GM12878 (cell line): ENCODE results near the gene TUBA4B. TPM values are rescaled to one million over a fixed set of nuclear protein-coding genes. Genes with fewer than 3 reads are reported as not detected.

ENCODE experiments used
- ATAC-seq: fragments of 200-7000 bp; cut with Tn5 transposase; 3 replicates; pipeline ENCODE4 v1.9.1; 2020; ENCODE audit warnings: mild to moderate bottlenecking, moderate library complexity
- BruUV-seq: library from RNA; stranded (reverse); fragments of 400-500 nt; replicated peaks from 2 replicates; lab custom pipeline; 2021; lab: Mats Ljungman, UMichigan
- CTCF ChIA-PET: fragments of 300-600 bp; sonication (Branson Sonifier 250); formaldehyde crosslinking; extraction: SDS; loops from one replicate; lab custom pipeline; 2021; ENCODE audit warnings: inconsistent platforms; lab: Yijun Ruan, JAX
- POLR2A ChIA-PET: fragments of 350-600 bp; formaldehyde crosslinking; extraction: SDS; loops from one replicate; lab custom pipeline; 2021; ENCODE audit warnings: inconsistent platforms; lab: Charles Lee
- RAD21 ChIA-PET: fragments of 300-600 bp; sonication (Branson Sonifier 250); formaldehyde crosslinking; loops from one replicate; lab custom pipeline; 2023; ENCODE audit warnings: antibody characterized with exemption; ENCODE audit not compliant: unreplicated experiment; lab: Charles Lee
- SMC1A ChIA-PET: fragments of 300-600 bp; sonication (Branson Sonifier 250); formaldehyde crosslinking; loops from one replicate; lab custom pipeline; 2023; ENCODE audit not compliant: unreplicated experiment, uncharacterized antibody; lab: Charles Lee
- DNase-seq: peaks from one replicate; pipeline ENCODE4 v3.0.0-alpha.2; 2011; ENCODE audit warnings: low read depth, low spot score
- FAIRE-seq: peaks from 3 replicates; lab custom pipeline; 2011; peaks lifted over from hg19 to GRCh38; lab: Jason Lieb, UNC
- H2AFZ ChIP-seq: 2 replicates; pipeline ENCODE4 v1.6.0; 2011; ENCODE audit warnings: low read depth, low read length, control low read depth; ENCODE audit not compliant: control insufficient read depth
- H3K27ac ChIP-seq: 2 replicates; pipeline ENCODE4 v1.5.1; 2011; ENCODE audit warnings: control low read depth; ENCODE audit not compliant: control insufficient read depth, insufficient read depth
- H3K27me3 ChIP-seq, 2 experiments: replicated peaks in 1 of 2; 2 replicates each; pipeline versions ENCODE4 v1.6.0 to v1.6.1; 2011; ENCODE audit warnings: low read length in 1 of 2; ENCODE audit not compliant: control insufficient read depth in 2 of 2, insufficient read depth in 2 of 2
- H3K36me3 ChIP-seq, 2 experiments: 2 replicates each; pipeline ENCODE4 v1.5.1; 2011; ENCODE audit warnings: low read length in 1 of 2; ENCODE audit not compliant: control insufficient read depth in 2 of 2, insufficient read depth in 2 of 2
- H3K4me1 ChIP-seq: 2 replicates; pipeline ENCODE4 v1.6.1; 2011; ENCODE audit warnings: mild to moderate bottlenecking, low read length, moderate library complexity, mixed read lengths; ENCODE audit not compliant: control insufficient read depth, insufficient read depth
- H3K4me2 ChIP-seq: 2 replicates; pipeline ENCODE4 v1.6.0; 2011; ENCODE audit warnings: control low read depth; ENCODE audit not compliant: control insufficient read depth, insufficient read depth
- H3K4me3 ChIP-seq: fragments of 200-600 bp; sonication (generic); 2 replicates; pipeline ENCODE4 v1.5.1; 2016
- H3K79me2 ChIP-seq: 2 replicates; pipeline ENCODE4 v1.6.0; 2011; ENCODE audit warnings: low read length; ENCODE audit not compliant: control insufficient read depth, insufficient read depth
- H3K9ac ChIP-seq: 2 replicates; pipeline ENCODE4 v1.8.0; 2011; ENCODE audit warnings: low read length, control low read depth, mixed read lengths; ENCODE audit not compliant: control insufficient read depth, insufficient read depth
- H3K9me3 ChIP-seq: replicated peaks from 3 replicates; pipeline ENCODE4 v1.5.1; 2011; ENCODE audit warnings: mild to moderate bottlenecking, low read length; ENCODE audit not compliant: control insufficient read depth, insufficient read depth
- H4K20me1 ChIP-seq: 2 replicates; pipeline ENCODE4 v1.6.0; 2011; ENCODE audit not compliant: control insufficient read depth, insufficient read depth
- BACH1 ChIP-seq: fragments of 450-650 bp; IDR thresholded peaks from 2 replicates; pipeline ENCODE4 v1.6.1; 2017; ENCODE audit warnings: mild to moderate bottlenecking, borderline replicate concordance
- BMI1 ChIP-seq: fragments of 450-650 bp; IDR thresholded peaks from 2 replicates; pipeline ENCODE4 v1.6.1; 2016; ENCODE audit warnings: mild to moderate bottlenecking, moderate library complexity, borderline replicate concordance
- EED ChIP-seq: sonication (generic); IDR thresholded peaks from 2 replicates; pipeline ENCODE4 v1.6.1; 2016; ENCODE audit warnings: antibody characterized with exemption, low read depth
- HCFC1 ChIP-seq: fragments of 150-350 bp; IDR thresholded peaks from 2 replicates; pipeline ENCODE4 v1.6.1; 2014; ENCODE audit warnings: low read length
- IKZF2 ChIP-seq, 2 experiments: fragments of 450-650 bp; IDR thresholded peaks; 2 replicates each; pipeline ENCODE4 v1.6.1; 2017; ENCODE audit warnings: mild to moderate bottlenecking in 2 of 2, moderate library complexity in 2 of 2
- NR2F1 ChIP-seq: fragments of 450-650 bp; conservative IDR thresholded peaks from 2 replicates; pipeline ENCODE4 v1.6.1; 2017; ENCODE audit warnings: mild to moderate bottlenecking
- SKIL ChIP-seq: fragments of 450-650 bp; IDR thresholded peaks from 2 replicates; pipeline ENCODE4 v1.6.1; 2017; ENCODE audit warnings: mild to moderate bottlenecking, low read depth, inconsistent platforms; ENCODE audit not compliant: poor library complexity, severe bottlenecking
- SREBF2 ChIP-seq: IDR thresholded peaks from 2 replicates; pipeline ENCODE4 v1.6.1; 2012; ENCODE audit warnings: mild to moderate bottlenecking, low read length
- SUPT20H ChIP-seq: IDR thresholded peaks from 2 replicates; pipeline ENCODE4 v1.6.1; 2011; ENCODE audit warnings: low read depth, mild to moderate bottlenecking, low read length, moderate library complexity, borderline replicate concordance; ENCODE audit not compliant: control insufficient read depth
- SUZ12 ChIP-seq: fragments of 200-600 bp; sonication (generic); IDR thresholded peaks from one replicate; pipeline ENCODE4 v1.6.1; 2018; ENCODE audit warnings: antibody characterized with exemption, mild to moderate bottlenecking; ENCODE audit not compliant: unreplicated experiment
- TCF3 ChIP-seq: IDR thresholded peaks from 2 replicates; pipeline ENCODE4 v1.6.1; 2012; ENCODE audit warnings: low read depth, mild to moderate bottlenecking, low read length, borderline replicate concordance; ENCODE audit not compliant: insufficient read depth
- YBX1 ChIP-seq: fragments of 450-650 bp; IDR thresholded peaks from 2 replicates; pipeline ENCODE4 v1.6.1; 2016; ENCODE audit warnings: antibody characterized with exemption
- WGBS: methylation state at CpG from one replicate; pipeline ENCODE4 v1.1.6; 2016; ENCODE audit warnings: low lambda C conversion rate; ENCODE audit not compliant: insufficient replicate concordance, insufficient coverage; ENCODE audit errors: missing lambda C conversion rate; 5-methylcytosine and 5-hydroxymethylcytosine counted together
- in situ Hi-C: fragments of 300-500 bp; cut with MboI; formaldehyde crosslinking; loops from 9 replicates; pipeline ENCODE4 v1.14.3; 2018; ENCODE audit warnings: mixed read lengths
- intact Hi-C: fragments of 100-400 bp; cut with micrococcal nuclease; formaldehyde crosslinking; loops from one replicate; pipeline ENCODE4 v1.14.2; 2022; ENCODE audit not compliant: unreplicated experiment
- polyA plus RNA-seq, 11 experiments: library from polyadenylated mRNA; depleted of rRNA in 4 of 11; unstranded in 6 of 11; stranded (reverse) in 5 of 11; fragments of >200 nt; fragmentation: Nextera tagmentation in 4 of 11; fragmentation: Illumina TruSeq in 1 of 11; extraction: Ambion mirVana in 4 of 11; extraction: Trizol in 1 of 11; gene quantifications; 1 replicate in 1 of 11; 2 replicates in 10 of 11; pipeline versions ENCODE4 v1.2.1 to v1.2.3, GENCODE V29; 2011 to 2016; ENCODE audit warnings: inconsistent platforms in 2 of 11, missing spikeins in 2 of 11, low read depth in 1 of 11
- total RNA-seq, 4 experiments: library from RNA; depleted of rRNA in 3 of 4; stranded (reverse); fragments of >200 nt in 3 of 4; fragmentation: Illumina TruSeq in 1 of 4; extraction: Trizol in 1 of 4; gene quantifications; 2 replicates each; pipeline versions ENCODE4 v1.2.1 to v1.2.3, GENCODE V29; 2013 to 2021
- TF ChIP-seq, protein P1 (sequence below): fragments of 450-650 bp; IDR thresholded peaks from 2 replicates; pipeline ENCODE4 v1.6.1; 2018; ENCODE audit warnings: mild to moderate bottlenecking, low read depth, moderate library complexity; ENCODE audit not compliant: partially characterized antibody
- TF ChIP-seq, protein P2 (sequence below): fragments of 150-350 bp; IDR thresholded peaks from 2 replicates; pipeline ENCODE4 v1.6.1; 2016; ENCODE audit warnings: low read depth, low read length

Gene TUBA4B
- total and polyA plus RNA-seq, 10 of the 15 experiments (the other 5 are each of a cell fraction or from before 2014, with no cell fraction given) = 0.07 TPM; not detected in 9

DNA sequence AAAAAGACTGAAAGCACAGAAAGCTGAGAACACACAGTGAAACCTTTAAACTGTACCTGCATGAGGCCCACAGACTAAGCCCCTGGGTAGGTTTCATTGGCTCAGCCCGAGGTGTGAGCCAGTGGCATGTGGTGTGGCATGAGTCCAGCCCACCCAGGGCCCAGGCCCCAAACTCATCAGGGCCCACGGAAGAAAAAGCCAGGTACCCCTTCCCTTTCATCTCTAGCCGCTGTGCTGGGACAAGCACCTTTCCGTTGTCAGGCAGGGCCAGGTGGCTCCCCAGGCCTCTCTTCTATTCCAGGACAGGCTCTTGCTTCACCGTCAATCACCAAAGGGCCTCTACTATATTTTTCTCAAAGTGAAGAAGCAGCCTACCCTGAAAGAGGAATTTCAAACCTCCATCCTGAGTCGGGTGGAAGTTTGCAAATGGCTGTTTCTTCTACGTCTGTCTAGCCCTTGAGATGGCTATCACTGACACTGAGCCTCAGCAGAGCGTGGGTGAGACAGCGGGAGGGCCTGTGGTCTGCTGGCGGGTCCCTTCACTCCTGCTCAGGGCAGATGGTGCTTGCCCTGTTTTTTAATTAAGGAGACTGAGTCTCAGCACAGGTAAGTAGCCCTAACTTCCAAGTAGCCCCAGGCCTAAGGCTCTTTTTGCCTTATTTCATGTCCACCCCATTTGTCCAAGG lies 34.7 kb downstream of the TUBA4B start (continued):
- TF ChIP-seq BACH1 (no peak), TCF3 (no peak)

- Histone ChIP-seq H3K36me3 (no peaks in the 10 kb centered on the region), H3K27me3 (peaks cover 0 to 3% of the 10 kb centered on the region in 2 experiments; a peak in 2 of 4 replicates), H3K79me2 (no peaks in the 10 kb centered on the region), H3K9me3 (no peaks in the 10 kb centered on the region), H4K20me1 (no peaks in the 10 kb centered on the region), H3K4me2 (no peak overlapping the region), H3K4me3 (no peak overlapping the region), H3K9ac (no peak overlapping the region), H2AFZ (no peak overlapping the region), H3K27ac (no peak overlapping the region), H3K4me1 (no peaks in the 10 kb centered on the region)
- in situ Hi-C loops (no loop called here), intact Hi-C loops (no loop called here)
- SMC1A ChIA-PET = no interaction called here
- no peak for DNase-seq
- POLR2A ChIA-PET = no interaction called here
- RAD21 ChIA-PET = no interaction called here
- no TSS peak for BruUV-seq
- CTCF ChIA-PET = interaction anchor here (1.1 to 1.8 kb wide), 2 partner anchors 12 to 118 kb away, joined by 3 to 4 read pairs; no protein-coding TSS in a partner anchor
- WGBS = 62% methylated on average over 6 of the region's 6 CpGs
- FAIRE-seq = no peak
- no peak for ATAC-seq
- TF ChIP-seq NR2F1 (no peak), HCFC1 (no peak), IKZF2 (IDR thresholded peaks at IDR 0.05) (no peak), SUZ12 (no peak), EED (no peak), SKIL (no peak), SUPT20H (no peak), YBX1 (no peak), BMI1 (no peak), SREBF2 (no peak)
- TF ChIP-seq, protein P1, sequence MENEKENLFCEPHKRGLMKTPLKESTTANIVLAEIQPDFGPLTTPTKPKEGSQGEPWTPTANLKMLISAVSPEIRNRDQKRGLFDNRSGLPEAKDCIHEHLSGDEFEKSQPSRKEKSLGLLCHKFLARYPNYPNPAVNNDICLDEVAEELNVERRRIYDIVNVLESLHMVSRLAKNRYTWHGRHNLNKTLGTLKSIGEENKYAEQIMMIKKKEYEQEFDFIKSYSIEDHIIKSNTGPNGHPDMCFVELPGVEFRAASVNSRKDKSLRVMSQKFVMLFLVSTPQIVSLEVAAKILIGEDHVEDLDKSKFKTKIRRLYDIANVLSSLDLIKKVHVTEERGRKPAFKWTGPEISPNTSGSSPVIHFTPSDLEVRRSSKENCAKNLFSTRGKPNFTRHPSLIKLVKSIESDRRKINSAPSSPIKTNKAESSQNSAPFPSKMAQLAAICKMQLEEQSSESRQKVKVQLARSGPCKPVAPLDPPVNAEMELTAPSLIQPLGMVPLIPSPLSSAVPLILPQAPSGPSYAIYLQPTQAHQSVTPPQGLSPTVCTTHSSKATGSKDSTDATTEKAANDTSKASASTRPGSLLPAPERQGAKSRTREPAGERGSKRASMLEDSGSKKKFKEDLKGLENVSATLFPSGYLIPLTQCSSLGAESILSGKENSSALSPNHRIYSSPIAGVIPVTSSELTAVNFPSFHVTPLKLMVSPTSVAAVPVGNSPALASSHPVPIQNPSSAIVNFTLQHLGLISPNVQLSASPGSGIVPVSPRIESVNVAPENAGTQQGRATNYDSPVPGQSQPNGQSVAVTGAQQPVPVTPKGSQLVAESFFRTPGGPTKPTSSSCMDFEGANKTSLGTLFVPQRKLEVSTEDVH = no peak
- TF ChIP-seq, protein P2, sequence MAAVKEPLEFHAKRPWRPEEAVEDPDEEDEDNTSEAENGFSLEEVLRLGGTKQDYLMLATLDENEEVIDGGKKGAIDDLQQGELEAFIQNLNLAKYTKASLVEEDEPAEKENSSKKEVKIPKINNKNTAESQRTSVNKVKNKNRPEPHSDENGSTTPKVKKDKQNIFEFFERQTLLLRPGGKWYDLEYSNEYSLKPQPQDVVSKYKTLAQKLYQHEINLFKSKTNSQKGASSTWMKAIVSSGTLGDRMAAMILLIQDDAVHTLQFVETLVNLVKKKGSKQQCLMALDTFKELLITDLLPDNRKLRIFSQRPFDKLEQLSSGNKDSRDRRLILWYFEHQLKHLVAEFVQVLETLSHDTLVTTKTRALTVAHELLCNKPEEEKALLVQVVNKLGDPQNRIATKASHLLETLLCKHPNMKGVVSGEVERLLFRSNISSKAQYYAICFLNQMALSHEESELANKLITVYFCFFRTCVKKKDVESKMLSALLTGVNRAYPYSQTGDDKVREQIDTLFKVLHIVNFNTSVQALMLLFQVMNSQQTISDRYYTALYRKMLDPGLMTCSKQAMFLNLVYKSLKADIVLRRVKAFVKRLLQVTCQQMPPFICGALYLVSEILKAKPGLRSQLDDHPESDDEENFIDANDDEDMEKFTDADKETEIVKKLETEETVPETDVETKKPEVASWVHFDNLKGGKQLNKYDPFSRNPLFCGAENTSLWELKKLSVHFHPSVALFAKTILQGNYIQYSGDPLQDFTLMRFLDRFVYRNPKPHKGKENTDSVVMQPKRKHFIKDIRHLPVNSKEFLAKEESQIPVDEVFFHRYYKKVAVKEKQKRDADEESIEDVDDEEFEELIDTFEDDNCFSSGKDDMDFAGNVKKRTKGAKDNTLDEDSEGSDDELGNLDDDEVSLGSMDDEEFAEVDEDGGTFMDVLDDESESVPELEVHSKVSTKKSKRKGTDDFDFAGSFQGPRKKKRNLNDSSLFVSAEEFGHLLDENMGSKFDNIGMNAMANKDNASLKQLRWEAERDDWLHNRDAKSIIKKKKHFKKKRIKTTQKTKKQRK = no peak
Observed at GRCh38 chr2:219289195-219289536, 36.1 kb downstream of the TUBA4B start.
